Natural killer cell (primary cell): ENCODE measurements around the gene SGSM1. TPM values are rescaled to one million over a fixed set of nuclear protein-coding genes. Genes with fewer than 3 reads are reported as not detected.

Experiments used
- ATAC-seq, 3 donors: fragments of 150-1000 bp in 2 of 3; fragments of 200-7000 bp in 1 of 3; cut with Tn5 transposase; 1 replicate in 1 of 3; 2 replicates in 2 of 3; pipeline ENCODE4 v1.10.0; 2021; ENCODE audit warnings: mild to moderate bottlenecking in 2 of 3, moderate library complexity in 2 of 3
- DNase-seq, 2 donors: peaks; one replicate each; pipeline versions ENCODE4 v3.0.0 to v3.0.0-alpha.2; 2013 to 2021; ENCODE audit warnings: mixed read lengths in 1 of 2
- H3K27ac ChIP-seq: one replicate; pipeline ENCODE4 v1.5.1; 2013; ENCODE audit warnings: mild to moderate bottlenecking, low read length
- H3K27me3 ChIP-seq: one replicate; pipeline ENCODE4 v1.6.1; 2013; ENCODE audit warnings: low read length; ENCODE audit not compliant: control insufficient read depth, insufficient read depth
- H3K36me3 ChIP-seq: one replicate; pipeline ENCODE4 v1.6.1; 2013; ENCODE audit warnings: low read length; ENCODE audit not compliant: control insufficient read depth, insufficient read depth
- H3K4me1 ChIP-seq: one replicate; pipeline ENCODE4 v1.6.1; 2013; ENCODE audit warnings: low read length; ENCODE audit not compliant: control insufficient read depth, insufficient read depth
- H3K4me3 ChIP-seq: one replicate; pipeline ENCODE4 v1.5.1; 2013; ENCODE audit warnings: low read length
- H3K9me3 ChIP-seq: one replicate; pipeline ENCODE4 v1.6.1; 2013; ENCODE audit warnings: low read length; ENCODE audit not compliant: control insufficient read depth, insufficient read depth
- H3K27ac Mint-ChIP-seq, 2 donors: one replicate each; pipeline ENCODE4 v1.8.0; 2022; ENCODE audit warnings: mild to moderate bottlenecking in 2 of 2, mixed read lengths in 2 of 2, moderate library complexity in 1 of 2
- H3K27me3 Mint-ChIP-seq, 2 donors: one replicate each; pipeline ENCODE4 v1.8.0; 2022; ENCODE audit warnings: low read depth in 2 of 2, mixed read lengths in 2 of 2
- H3K36me3 Mint-ChIP-seq: one replicate; pipeline ENCODE4 v1.8.0; 2022; ENCODE audit warnings: mixed read lengths
- H3K4me1 Mint-ChIP-seq, 2 donors: one replicate each; pipeline ENCODE4 v1.8.0; 2022; ENCODE audit warnings: mixed read lengths in 2 of 2
- H3K4me3 Mint-ChIP-seq: one replicate; pipeline ENCODE4 v1.8.0; 2022; ENCODE audit warnings: mild to moderate bottlenecking, moderate library complexity, mixed read lengths
- H3K9me3 Mint-ChIP-seq, 2 donors: one replicate each; pipeline ENCODE4 v1.8.0; 2022; ENCODE audit warnings: mixed read lengths in 2 of 2
- WGBS: methylation state at CpG from one replicate; pipeline ENCODE4 v1.1.7; 2013; ENCODE audit warnings: missing lambda C conversion rate; ENCODE audit not compliant: insufficient coverage; 5-methylcytosine and 5-hydroxymethylcytosine counted together
- intact Hi-C: fragments of 100-400 bp; cut with micrococcal nuclease; formaldehyde crosslinking; loops from one replicate; pipeline ENCODE4 v1.14.2; 2022
- total RNA-seq, 4 donors: library from RNA; stranded (reverse); fragments of 120-200 nt in 1 of 4; gene quantifications; one replicate each; pipeline versions ENCODE4 v1.2.3 to v1.2.4, GENCODE V29; 2013 to 2022
- TF ChIP-seq, protein P1 (sequence below): fragments of 200-600 bp; IDR thresholded peaks from one replicate; pipeline ENCODE4 v1.8.0; 2022; ENCODE audit warnings: antibody characterized with exemption

Gene SGSM1
- total RNA-seq, 3 donors from 2014 or later (not counting 1 experiment from before 2014, with no cell fraction given), result 13.9 to 15.4 (median 13.9) TPM

DNA sequence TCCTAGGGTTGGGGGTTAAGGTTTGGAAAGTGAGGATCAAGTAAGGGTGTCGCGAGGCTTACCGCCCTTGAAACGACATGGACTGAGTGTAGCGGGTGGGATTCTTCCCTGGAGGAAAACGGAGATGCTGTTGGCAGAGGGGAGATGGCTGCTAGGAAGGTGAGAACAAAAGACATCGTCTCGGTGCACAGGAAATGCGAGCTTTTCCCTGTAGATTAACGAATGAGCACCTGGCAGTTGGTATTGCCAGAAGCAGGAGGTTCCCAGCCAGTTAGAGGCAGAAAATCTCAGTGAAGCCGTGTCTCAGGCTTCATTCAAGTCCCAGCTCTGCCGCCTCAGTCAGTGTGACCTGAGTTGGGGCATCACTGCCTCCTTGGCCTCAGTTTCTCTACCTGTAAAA is 141.9 kb downstream of the SGSM1 start:
- Mint-ChIP-seq H3K9me3 (no peaks in the 10 kb centered on the region), H3K4me3 (no peak overlapping the region), H3K27me3 (peaks cover 42 to 61% of the 10 kb centered on the region in 2 donors), H3K36me3 (no peaks in the 10 kb centered on the region), H3K27ac (no peak overlapping the region), H3K4me1 (peaks cover 9 to 17% of the 10 kb centered on the region in 2 donors)
- TF ChIP-seq, protein P1, sequence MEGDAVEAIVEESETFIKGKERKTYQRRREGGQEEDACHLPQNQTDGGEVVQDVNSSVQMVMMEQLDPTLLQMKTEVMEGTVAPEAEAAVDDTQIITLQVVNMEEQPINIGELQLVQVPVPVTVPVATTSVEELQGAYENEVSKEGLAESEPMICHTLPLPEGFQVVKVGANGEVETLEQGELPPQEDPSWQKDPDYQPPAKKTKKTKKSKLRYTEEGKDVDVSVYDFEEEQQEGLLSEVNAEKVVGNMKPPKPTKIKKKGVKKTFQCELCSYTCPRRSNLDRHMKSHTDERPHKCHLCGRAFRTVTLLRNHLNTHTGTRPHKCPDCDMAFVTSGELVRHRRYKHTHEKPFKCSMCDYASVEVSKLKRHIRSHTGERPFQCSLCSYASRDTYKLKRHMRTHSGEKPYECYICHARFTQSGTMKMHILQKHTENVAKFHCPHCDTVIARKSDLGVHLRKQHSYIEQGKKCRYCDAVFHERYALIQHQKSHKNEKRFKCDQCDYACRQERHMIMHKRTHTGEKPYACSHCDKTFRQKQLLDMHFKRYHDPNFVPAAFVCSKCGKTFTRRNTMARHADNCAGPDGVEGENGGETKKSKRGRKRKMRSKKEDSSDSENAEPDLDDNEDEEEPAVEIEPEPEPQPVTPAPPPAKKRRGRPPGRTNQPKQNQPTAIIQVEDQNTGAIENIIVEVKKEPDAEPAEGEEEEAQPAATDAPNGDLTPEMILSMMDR, result no peak
- no peak for DNase-seq
- Histone ChIP-seq H3K4me3 (no peak overlapping the region), H3K4me1 (peaks cover 26% of the 10 kb centered on the region), H3K36me3 (no peaks in the 10 kb centered on the region), H3K9me3 (no peaks in the 10 kb centered on the region), H3K27ac (no peak overlapping the region), H3K27me3 (peaks cover 10% of the 10 kb centered on the region)
- 79% methylated on average over 12 of the region's 12 CpGs for WGBS
- no peak for ATAC-seq
- intact Hi-C loops, result no loop called here

DNA sequence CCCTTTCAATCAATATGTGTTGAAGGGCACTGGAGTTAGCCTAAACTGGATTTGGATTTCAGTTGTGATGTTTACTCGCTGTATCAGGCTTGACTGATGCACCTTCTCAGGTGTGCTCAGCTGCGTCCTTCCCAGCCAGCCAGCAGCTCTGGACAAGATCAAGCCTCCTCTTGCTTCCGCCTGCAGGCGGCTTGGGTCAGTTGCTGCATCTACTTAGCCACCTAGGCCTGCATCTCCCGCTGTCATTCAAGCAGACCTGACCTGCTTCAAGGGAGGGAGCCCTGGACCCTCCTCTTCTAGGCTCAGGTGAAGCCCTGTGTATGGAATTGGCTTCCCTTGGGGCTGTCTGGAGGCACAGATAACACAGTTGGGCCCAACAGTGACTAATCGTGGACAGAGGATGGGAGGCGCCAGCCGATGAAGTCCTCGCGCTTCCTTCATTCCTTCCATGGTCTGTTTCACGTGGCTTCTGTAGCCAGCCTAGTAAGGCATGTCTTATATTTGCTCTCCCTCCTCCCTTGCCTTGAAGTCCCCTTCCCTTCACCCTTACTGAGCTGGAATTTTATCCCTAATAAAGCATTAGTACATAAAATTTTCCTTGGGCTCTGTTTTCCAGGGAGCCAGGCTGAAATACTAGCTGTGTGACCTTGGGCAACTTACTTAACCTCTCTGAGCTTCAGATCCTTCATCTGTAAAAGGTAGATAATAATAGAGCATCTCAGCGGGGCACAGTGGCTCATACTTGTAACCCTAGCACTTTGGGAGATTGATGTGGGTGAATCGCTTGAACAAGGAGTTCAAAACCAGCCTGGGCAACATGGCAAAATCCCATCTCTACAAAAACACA is 142.6 kb downstream of the SGSM1 start:
- 86% methylated on average over 13 of the region's 13 CpGs for WGBS
- H3K4me1 Mint-ChIP-seq, result peaks cover 12 to 22% of the 10 kb centered on the region in 2 donors

GRCh38 chr22:24950272-24950902 is 144.4 kb downstream of the SGSM1 start:
- Histone ChIP-seq H3K4me3 (no peak overlapping the region), H3K9me3 (no peaks in the 10 kb centered on the region), H3K36me3 (no peaks in the 10 kb centered on the region), H3K4me1 (peaks cover 29% of the 10 kb centered on the region), H3K27me3 (peaks cover 16% of the 10 kb centered on the region), H3K27ac (no peak overlapping the region)
- DNase-seq (no peak), ATAC-seq (no peak)
- H3K27me3 Mint-ChIP-seq, result peaks cover 53 to 76% of the 10 kb centered on the region in 2 donors
- H3K27ac Mint-ChIP-seq, result no peak overlapping the region
- no peaks in the 10 kb centered on the region for H3K9me3 Mint-ChIP-seq
- H3K36me3 Mint-ChIP-seq, result no peaks in the 10 kb centered on the region
- H3K4me3 Mint-ChIP-seq, result no peak overlapping the region
- H3K4me1 Mint-ChIP-seq, result peaks cover 12 to 30% of the 10 kb centered on the region in 2 donors
- TF ChIP-seq, protein P1, result no peak
- intact Hi-C loops, result no loop called here
- WGBS, result 34% methylated on average over 7 of the region's 7 CpGs

More for the DNA sequence above, 142.6 kb downstream of the SGSM1 start:
- TF ChIP-seq, protein P1, result no peak
- ATAC-seq (no peak), DNase-seq (no peak)
- no peak overlapping the region for H3K27ac Mint-ChIP-seq
- Histone ChIP-seq H3K4me1 (peaks cover 29% of the 10 kb centered on the region), H3K9me3 (no peaks in the 10 kb centered on the region), H3K27ac (no peak overlapping the region), H3K36me3 (no peaks in the 10 kb centered on the region), H3K4me3 (no peak overlapping the region), H3K27me3 (peaks cover 12% of the 10 kb centered on the region)
- H3K36me3 Mint-ChIP-seq, result no peaks in the 10 kb centered on the region
- H3K27me3 Mint-ChIP-seq, result peaks cover 45 to 68% of the 10 kb centered on the region in 2 donors
- intact Hi-C loops, result no loop called here
- H3K4me3 Mint-ChIP-seq, result no peak overlapping the region
- H3K9me3 Mint-ChIP-seq, result no peaks in the 10 kb centered on the region
